Measurements from ENCODE around the gene SPATA2L. TPM values are rescaled to one million over a fixed set of nuclear protein-coding genes. Genes with fewer than 3 reads are reported as not detected.

SPATA2L gene, protein sequence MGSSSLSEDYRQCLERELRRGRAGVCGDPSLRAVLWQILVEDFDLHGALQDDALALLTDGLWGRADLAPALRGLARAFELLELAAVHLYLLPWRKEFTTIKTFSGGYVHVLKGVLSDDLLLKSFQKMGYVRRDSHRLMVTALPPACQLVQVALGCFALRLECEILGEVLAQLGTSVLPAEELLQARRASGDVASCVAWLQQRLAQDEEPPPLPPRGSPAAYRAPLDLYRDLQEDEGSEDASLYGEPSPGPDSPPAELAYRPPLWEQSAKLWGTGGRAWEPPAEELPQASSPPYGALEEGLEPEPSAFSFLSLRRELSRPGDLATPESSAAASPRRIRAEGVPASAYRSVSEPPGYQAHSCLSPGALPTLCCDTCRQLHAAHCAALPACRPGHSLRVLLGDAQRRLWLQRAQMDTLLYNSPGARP
- 9.5 to 11.6 TPM (median 10.2 TPM) in 5 replicates for total RNA-seq (2022; extraction: Qiagen RNA extraction)

GRCh38 chr16:89701425-89702406, at the start of gene SPATA2L:
SPATA2L (minus strand) TSS chr16:89701705; CDS start chr16:89701232, 473 bp downstream.

DNA sequence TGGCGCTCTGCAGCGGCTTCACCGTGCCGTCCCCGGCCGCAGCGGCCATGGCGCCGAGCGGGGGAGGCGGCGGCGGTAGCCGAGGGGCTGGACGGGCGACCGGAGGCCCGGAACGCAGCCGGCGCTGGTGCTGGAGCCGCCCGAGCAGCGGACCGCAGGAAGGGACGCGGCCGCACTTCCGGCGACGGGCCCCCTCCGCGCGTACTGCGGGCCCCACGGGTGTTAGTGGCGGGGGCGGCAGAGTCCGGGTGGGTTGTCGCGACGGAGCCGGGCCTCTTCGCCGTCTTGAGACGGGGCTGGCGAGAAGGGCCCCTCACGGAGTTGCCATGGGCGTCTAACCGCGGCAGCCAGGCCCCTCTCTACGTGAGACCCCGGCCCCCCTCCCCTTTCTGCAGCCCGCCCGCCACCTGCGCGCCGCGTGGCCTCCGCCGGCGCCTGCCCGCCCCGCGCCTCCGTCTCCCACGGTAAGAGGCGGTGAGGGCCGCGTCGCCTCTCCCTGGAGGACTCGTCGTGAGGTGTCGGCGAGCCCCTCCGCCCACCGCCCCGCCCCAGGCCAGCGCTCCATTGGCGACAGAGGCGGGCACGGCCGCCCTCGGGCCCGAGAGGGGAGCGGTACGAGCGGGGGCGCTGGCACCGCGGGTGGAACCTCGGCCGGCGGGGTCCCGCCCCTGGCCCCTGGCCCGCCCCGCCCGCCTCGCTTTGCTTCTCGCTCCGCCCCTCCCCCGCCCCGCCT, 19.5 kb upstream of the SPATA2L start, which contains the start of the genes VPS9D1 and ZNF276:
Gene VPS9D1, minus strand, starts transcription at position 86 of the 733 bp plus-strand sequence. Its CDS starts 37 bp downstream, at position 49.
Gene ZNF276, plus strand, starts transcription at position 725 of the 733 bp plus-strand sequence. CDS start 104 bp downstream, outside the sequence.

GRCh38 chr16:89686520-89687091, 14.9 kb downstream of the SPATA2L start, which contains the start of gene CDK10:
CDK10 (plus strand) TSS chr16:89686689; CDS start chr16:89686711, 22 bp downstream.

GRCh38 chr16:89657442-89658220, 43.9 kb downstream of the SPATA2L start, which contains the start of the genes CHMP1A and SPATA33:
CHMP1A (minus strand) TSS chr16:89657708; CDS start chr16:89657588, 120 bp downstream.
SPATA33 (plus strand) TSS chr16:89657836; CDS start chr16:89657912, 76 bp downstream.

Other genes with a start within 250 kb of the SPATA2L start
- 79.9 to 138 TPM (median 130 TPM) in 5 replicates for gene ANKRD11, start 211.1 kb downstream of the SPATA2L start, total RNA-seq (2022; extraction: Qiagen RNA extraction)
- 82.1 to 121 TPM (median 111 TPM) in 5 replicates for gene SPG7, start 193.3 kb downstream of the SPATA2L start, total RNA-seq (2022; extraction: Qiagen RNA extraction)
- 3,464 to 4,166 TPM (median 4,079 TPM) in 5 replicates for gene RPL13, start 141.0 kb downstream of the SPATA2L start, total RNA-seq (2022; extraction: Qiagen RNA extraction)
- 53.4 to 85.8 TPM (median 69.6 TPM) in 5 replicates for gene CPNE7, start 125.9 kb downstream of the SPATA2L start, total RNA-seq (2022; extraction: Qiagen RNA extraction)
- gene DPEP1, start 88.1 kb downstream of the SPATA2L start, total RNA-seq (2022; extraction: Qiagen RNA extraction): 0.79 to 1.6 TPM (median 1.4 TPM) in 5 replicates
- 83.6 to 97.9 TPM (median 94.7 TPM) in 5 replicates for gene CHMP1A, start 44.0 kb downstream of the SPATA2L start, total RNA-seq (2022; extraction: Qiagen RNA extraction)
- 14.0 to 17.3 TPM (median 16.6 TPM) in 5 replicates for gene SPATA33, start 43.9 kb downstream of the SPATA2L start, total RNA-seq (2022; extraction: Qiagen RNA extraction)
- gene CDK10, start 15.0 kb downstream of the SPATA2L start, total RNA-seq (2022; extraction: Qiagen RNA extraction): 22.1 to 36.2 TPM (median 33.9 TPM) in 5 replicates
- 3.6 to 5.6 TPM (median 4.5 TPM) in 5 replicates for gene VPS9D1, start 19.2 kb upstream of the SPATA2L start, total RNA-seq (2022; extraction: Qiagen RNA extraction)
- gene ZNF276, start 19.8 kb upstream of the SPATA2L start, total RNA-seq (2022; extraction: Qiagen RNA extraction): 12.5 to 19.7 TPM (median 19.2 TPM) in 5 replicates
- gene FANCA, start 114.9 kb upstream of the SPATA2L start, total RNA-seq (2022; extraction: Qiagen RNA extraction): 20.8 to 36.4 TPM (median 30.7 TPM) in 5 replicates
- 4.1 to 7.7 TPM (median 7.4 TPM) in 5 replicates for gene SPIRE2, start 126.8 kb upstream of the SPATA2L start, total RNA-seq (2022; extraction: Qiagen RNA extraction)
- 49.6 to 74.3 TPM (median 72.1 TPM) in 5 replicates for gene TCF25, start 171.9 kb upstream of the SPATA2L start, total RNA-seq (2022; extraction: Qiagen RNA extraction)
- gene MC1R, start 217.2 kb upstream of the SPATA2L start, total RNA-seq (2022; extraction: Qiagen RNA extraction): 3.9 to 6.7 TPM (median 6.2 TPM) in 5 replicates
- gene TUBB3, start 221.6 kb upstream of the SPATA2L start, total RNA-seq (2022; extraction: Qiagen RNA extraction): 176 to 259 TPM (median 242 TPM) in 5 replicates
- 89.4 to 105 TPM (median 99.6 TPM) in 5 replicates for gene DEF8, start 247.1 kb upstream of the SPATA2L start, total RNA-seq (2022; extraction: Qiagen RNA extraction)

Measured in A549 treated with dexamethasone at 1 μM for 4 hours (cell line).